NOMO-1 (cell line): Measurements from ENCODE around the gene CDC7.

Source experiments
- DNase-seq, 2 experiments: peaks; one replicate each; lab custom pipeline; 2025; ENCODE audit not compliant: unreplicated experiment in 2 of 2; lab: John Stamatoyannopoulos, UW

Gene CDC7

GRCh38 chr1:91546301-91546581 lies 45.6 kb downstream of the CDC7 start:
- no peak for DNase-seq

GRCh38 chr1:91546876-91547275 lies 46.2 kb downstream of the CDC7 start:
- DNase-seq, result no peak

GRCh38 chr1:91548376-91549040 lies 47.9 kb downstream of the CDC7 start:
- no peak for DNase-seq

GRCh38 chr1:91549041-91549735 lies 48.5 kb downstream of the CDC7 start:
- no peak for DNase-seq

- no peak for DNase-seq
Measured at GRCh38 chr1:91550961-91551360, 50.3 kb downstream of the CDC7 start.

GRCh38 chr1:91552091-91552490 lies 51.4 kb downstream of the CDC7 start:
- no peak for DNase-seq

GRCh38 chr1:91552596-91552995 lies 51.9 kb downstream of the CDC7 start:
- no peak for DNase-seq

- no peak for DNase-seq
Measured at GRCh38 chr1:91553177-91553591, 52.5 kb downstream of the CDC7 start.

GRCh38 chr1:91555074-91555730 lies 54.6 kb downstream of the CDC7 start:
- no peak for DNase-seq

GRCh38 chr1:91555821-91556531 lies 55.3 kb downstream of the CDC7 start:
- DNase-seq, result no peak

GRCh38 chr1:91556556-91556955 lies 55.9 kb downstream of the CDC7 start:
- DNase-seq, result no peak

GRCh38 chr1:91557039-91557690 lies 56.5 kb downstream of the CDC7 start:
- DNase-seq, result no peak

GRCh38 chr1:91557826-91558225 lies 57.2 kb downstream of the CDC7 start:
- DNase-seq, result no peak

- DNase-seq, result no peak
Measured at GRCh38 chr1:91559046-91559750, 58.5 kb downstream of the CDC7 start.

GRCh38 chr1:91559838-91560565 lies 59.4 kb downstream of the CDC7 start:
- no peak for DNase-seq

- DNase-seq, result no peak
Measured at GRCh38 chr1:91564888-91565701, 64.4 kb downstream of the CDC7 start.

- DNase-seq, result no peak
Measured at GRCh38 chr1:91567583-91567982, 66.9 kb downstream of the CDC7 start.

- no peak for DNase-seq
Measured at GRCh38 chr1:91568261-91568660, 67.6 kb downstream of the CDC7 start.
